Effector memory CD8-positive, alpha-beta T cell (primary cell): Measurements from ENCODE around the gene NGFR.

Experiments
- ATAC-seq: fragments of 150-1000 bp; cut with Tn5 transposase; replicated peaks from 2 replicates; pipeline ENCODE4 v1.10.0; 2021; ENCODE audit warnings: mild to moderate bottlenecking, moderate library complexity
- DNase-seq, 3 experiments: peaks; one replicate each; pipeline ENCODE4 v3.0.0; 2021
- H3K27ac Mint-ChIP-seq, 2 donors: one replicate each; pipeline ENCODE4 v1.8.0; 2022; ENCODE audit warnings: mild to moderate bottlenecking in 2 of 2, mixed read lengths in 2 of 2, moderate library complexity in 2 of 2
- H3K27me3 Mint-ChIP-seq, 2 donors: one replicate each; pipeline ENCODE4 v1.8.0; 2022; ENCODE audit warnings: mixed read lengths in 2 of 2
- H3K36me3 Mint-ChIP-seq: one replicate; pipeline ENCODE4 v1.8.0; 2022; ENCODE audit warnings: mild to moderate bottlenecking, moderate library complexity, mixed read lengths; ENCODE audit not compliant: insufficient read depth
- H3K4me1 Mint-ChIP-seq, 2 donors: one replicate each; pipeline ENCODE4 v1.8.0; 2022; ENCODE audit warnings: low read depth in 2 of 2, mixed read lengths in 2 of 2
- H3K4me3 Mint-ChIP-seq, 2 donors: one replicate each; pipeline ENCODE4 v1.8.0; 2022; ENCODE audit warnings: mild to moderate bottlenecking in 2 of 2, mixed read lengths in 2 of 2, moderate library complexity in 2 of 2
- H3K9me3 Mint-ChIP-seq, 2 donors: one replicate each; pipeline ENCODE4 v1.8.0; 2022; ENCODE audit warnings: mixed read lengths in 2 of 2
- total RNA-seq, 9 experiments: gene quantifications; one replicate each; lab custom pipeline; 2026; lab: John Stamatoyannopoulos, UW

The NGFR gene
- 0.29 to 2.7 (median 0.40) reads per million in 9 experiments for total RNA-seq

DNA sequence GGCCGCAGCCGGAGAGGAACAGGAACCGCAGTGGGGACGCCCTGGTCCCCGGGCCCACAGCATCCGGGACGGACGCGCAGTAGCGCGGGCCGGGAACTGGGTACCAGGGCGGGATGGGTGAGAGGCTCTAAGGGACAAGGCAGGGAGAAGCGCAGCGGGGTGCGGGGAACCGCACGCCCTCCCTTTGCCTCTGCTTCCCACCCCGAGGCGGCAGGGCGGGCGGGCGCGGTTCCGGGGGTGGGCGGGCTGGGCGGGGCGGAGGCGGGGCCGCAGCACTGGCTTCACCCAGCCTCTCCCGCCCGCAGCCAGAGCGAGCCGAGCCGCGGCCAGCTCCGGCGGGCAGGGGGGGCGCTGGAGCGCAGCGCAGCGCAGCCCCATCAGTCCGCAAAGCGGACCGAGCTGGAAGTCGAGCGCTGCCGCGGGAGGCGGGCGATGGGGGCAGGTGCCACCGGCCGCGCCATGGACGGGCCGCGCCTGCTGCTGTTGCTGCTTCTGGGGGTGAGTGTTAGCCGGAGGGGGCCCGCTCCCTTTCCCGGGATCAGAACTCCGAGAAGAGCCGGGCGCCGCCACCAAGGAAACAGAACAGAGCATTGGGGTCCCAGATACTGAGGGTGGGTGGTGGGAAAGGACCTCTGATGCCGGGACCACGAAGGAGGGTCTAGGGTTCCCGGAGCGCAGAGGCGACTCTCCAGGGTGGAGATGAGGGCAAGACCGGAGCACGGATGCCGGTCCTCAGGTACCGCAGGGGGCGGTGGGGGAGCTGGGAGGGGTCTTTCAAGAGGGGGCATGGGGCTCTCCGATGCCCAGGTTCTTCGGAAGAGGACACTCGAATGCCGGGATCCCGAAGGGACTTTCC is at the start of gene NGFR:
TSS of gene NGFR (plus strand) at position 308 of the 856 bp plus-strand sequence. CDS start at position 433, 125 bp downstream.
- H3K27ac Mint-ChIP-seq: peak within 1 kb of the TSS; percentile 72 to 77
- DNase-seq (peak; percentile 37 to 46 (median 46)), ATAC-seq (peak; percentile 63)
- H3K4me1 Mint-ChIP-seq: peaks cover 25 to 26% of the 10 kb centered on the region in 2 donors
- H3K27me3 Mint-ChIP-seq: peaks cover 36 to 54% of the 10 kb centered on the region in 2 donors
- H3K9me3 Mint-ChIP-seq: no peaks in the 10 kb centered on the region
- H3K4me3 Mint-ChIP-seq: peak within 1 kb of the TSS; percentile 86 to 89
- peaks cover 8% of the 10 kb centered on the region for H3K36me3 Mint-ChIP-seq

- Mint-ChIP-seq H3K36me3 (no peaks in the 10 kb centered on the region), H3K4me3 (no peak overlapping the region), H3K4me1 (peaks cover 4% of the 10 kb centered on the region in 2 donors), H3K27me3 (peaks cover 33 to 35% of the 10 kb centered on the region in 2 donors), H3K27ac (no peak overlapping the region), H3K9me3 (no peaks in the 10 kb centered on the region)
- ATAC-seq: no peak
- DNase-seq: no peak
These were observed 49.5 kb upstream of the NGFR start for GRCh38 chr17:49445591-49445990.

DNA sequence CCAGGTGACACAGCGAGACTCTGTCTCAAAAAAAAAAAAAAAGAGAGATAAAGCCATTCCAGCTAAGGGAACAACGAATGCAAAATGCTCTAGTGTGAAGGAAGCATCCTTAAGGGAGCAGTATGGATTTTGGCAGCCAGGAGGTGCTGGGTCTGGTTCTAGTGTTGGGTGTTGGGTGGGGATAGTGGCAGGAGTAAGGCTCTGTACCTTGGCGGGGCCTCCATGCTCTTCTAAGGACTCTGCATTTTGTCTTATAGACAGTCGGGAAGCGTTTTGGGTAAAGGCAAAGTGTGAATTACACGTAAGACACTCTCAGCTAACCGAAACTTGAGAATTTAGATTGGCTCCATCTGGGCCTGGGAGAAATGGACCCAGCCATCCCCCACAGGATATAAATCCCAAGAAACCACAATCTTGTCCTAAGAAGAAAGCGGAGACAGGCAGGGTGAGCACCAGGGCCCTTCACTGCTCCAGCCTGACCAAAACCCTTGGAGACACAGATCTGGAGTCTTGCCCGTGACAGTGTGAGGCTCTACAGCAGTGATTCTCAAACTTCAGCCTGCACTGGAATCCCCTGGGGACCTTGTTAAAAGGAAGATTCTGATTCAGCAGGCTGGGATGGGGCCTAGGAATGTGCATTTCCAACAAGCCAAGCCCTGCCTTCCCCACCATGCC is 47.3 kb upstream of the NGFR start:
- Mint-ChIP-seq H3K27me3 (peaks cover 13% of the 10 kb centered on the region in 2 donors), H3K9me3 (no peaks in the 10 kb centered on the region), H3K4me3 (no peak overlapping the region), H3K4me1 (peaks cover 19 to 20% of the 10 kb centered on the region in 2 donors), H3K27ac (no peak overlapping the region), H3K36me3 (peaks cover 4% of the 10 kb centered on the region)
- DNase-seq: no peak
- ATAC-seq: no peak

DNA sequence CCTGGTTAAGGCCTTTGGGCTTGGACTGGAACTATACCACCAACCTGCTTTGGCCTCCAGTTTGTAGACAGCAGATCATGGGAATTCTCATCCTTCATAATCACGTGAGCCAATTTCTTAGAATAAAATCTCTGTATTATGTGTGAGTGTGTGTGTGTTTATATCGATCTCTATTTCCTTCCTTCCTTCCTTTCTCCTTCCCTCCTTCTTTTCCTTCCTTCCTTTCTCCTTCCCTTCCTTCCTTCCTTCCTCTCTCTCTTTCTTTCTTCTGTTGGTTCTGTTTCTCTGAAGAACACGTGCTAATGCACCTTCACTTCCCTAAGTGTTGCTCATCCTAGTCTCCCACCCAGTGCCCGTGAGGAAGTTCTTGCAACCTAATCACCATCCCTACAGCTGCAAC is 44.9 kb upstream of the NGFR start:
- DNase-seq: no peak
- H3K36me3 Mint-ChIP-seq: peaks cover 4% of the 10 kb centered on the region
- peaks cover 7 to 11% of the 10 kb centered on the region in 2 donors for H3K27me3 Mint-ChIP-seq
- peaks cover 22 to 23% of the 10 kb centered on the region in 2 donors for H3K4me1 Mint-ChIP-seq
- H3K9me3 Mint-ChIP-seq: no peaks in the 10 kb centered on the region
- H3K27ac Mint-ChIP-seq: peak overlapping the region in 1 of 2 donors; percentile 17
- no peak for ATAC-seq
- H3K4me3 Mint-ChIP-seq: no peak overlapping the region

- H3K27ac Mint-ChIP-seq: peak overlapping the region in 1 of 2 donors; percentile 17
- H3K4me3 Mint-ChIP-seq: peak overlapping the region in 1 of 2 donors; percentile 38
- ATAC-seq: no peak
- no peaks in the 10 kb centered on the region for H3K9me3 Mint-ChIP-seq
- peaks cover 4% of the 10 kb centered on the region for H3K36me3 Mint-ChIP-seq
- peaks cover 9 to 17% of the 10 kb centered on the region in 2 donors for H3K27me3 Mint-ChIP-seq
- H3K4me1 Mint-ChIP-seq: peaks cover 22 to 23% of the 10 kb centered on the region in 2 donors
- no peak for DNase-seq
These were observed 44.4 kb upstream of the NGFR start for GRCh38 chr17:49450735-49451134.

- ATAC-seq (no peak), DNase-seq (no peak)
- H3K36me3 Mint-ChIP-seq: peaks cover 4% of the 10 kb centered on the region
- peaks cover 22 to 23% of the 10 kb centered on the region in 2 donors for H3K4me1 Mint-ChIP-seq
- H3K4me3 Mint-ChIP-seq: peak overlapping the region in 1 of 2 donors; percentile 34
- peaks cover 24 to 32% of the 10 kb centered on the region in 2 donors for H3K27me3 Mint-ChIP-seq
- H3K27ac Mint-ChIP-seq: peak overlapping the region in 1 of 2 donors; percentile 52
- H3K9me3 Mint-ChIP-seq: no peaks in the 10 kb centered on the region
These were observed 42.9 kb upstream of the NGFR start for GRCh38 chr17:49452201-49452600.

- peaks cover 22 to 25% of the 10 kb centered on the region in 2 donors for H3K4me1 Mint-ChIP-seq
- DNase-seq (no peak), ATAC-seq (no peak)
- peaks cover 4% of the 10 kb centered on the region for H3K36me3 Mint-ChIP-seq
- peak overlapping the region; percentile 29 to 52 for H3K27ac Mint-ChIP-seq
- peaks cover 28 to 36% of the 10 kb centered on the region in 2 donors for H3K27me3 Mint-ChIP-seq
- peak overlapping the region; percentile 20 to 35 for H3K4me3 Mint-ChIP-seq
- H3K9me3 Mint-ChIP-seq: no peaks in the 10 kb centered on the region
These were observed 42.4 kb upstream of the NGFR start for GRCh38 chr17:49452661-49453060.

- ATAC-seq (no peak), DNase-seq (no peak)
- Mint-ChIP-seq H3K27ac (no peak overlapping the region), H3K4me3 (no peak overlapping the region), H3K9me3 (no peaks in the 10 kb centered on the region), H3K27me3 (peaks cover 42 to 50% of the 10 kb centered on the region in 2 donors), H3K4me1 (peaks cover 22 to 27% of the 10 kb centered on the region in 2 donors), H3K36me3 (peaks cover 4% of the 10 kb centered on the region)
These were observed 41.0 kb upstream of the NGFR start for GRCh38 chr17:49454050-49454449.

- Mint-ChIP-seq H3K4me3 (no peak overlapping the region), H3K27me3 (peaks cover 54 to 63% of the 10 kb centered on the region in 2 donors), H3K9me3 (no peaks in the 10 kb centered on the region), H3K27ac (no peak overlapping the region), H3K4me1 (peaks cover 20 to 25% of the 10 kb centered on the region in 2 donors), H3K36me3 (peaks cover 4% of the 10 kb centered on the region)
- no peak for DNase-seq
- ATAC-seq: no peak
These were observed 39.7 kb upstream of the NGFR start for GRCh38 chr17:49455272-49455861.

- ATAC-seq: no peak
- Mint-ChIP-seq H3K27me3 (peaks cover 60 to 73% of the 10 kb centered on the region in 2 donors), H3K27ac (no peak overlapping the region), H3K4me3 (no peak overlapping the region), H3K36me3 (no peaks in the 10 kb centered on the region), H3K4me1 (peaks cover 12 to 18% of the 10 kb centered on the region in 2 donors), H3K9me3 (no peaks in the 10 kb centered on the region)
- DNase-seq: no peak
These were observed 38.7 kb upstream of the NGFR start for GRCh38 chr17:49456183-49456965.

GRCh38 chr17:49457564-49458535 is 37.2 kb upstream of the NGFR start:
- peaks cover 68 to 88% of the 10 kb centered on the region in 2 donors for H3K27me3 Mint-ChIP-seq

More at GRCh38 chr17:49457564-49458535, 37.2 kb upstream of the NGFR start:
- ATAC-seq (no peak), DNase-seq (no peak)
- Mint-ChIP-seq H3K9me3 (no peaks in the 10 kb centered on the region), H3K4me1 (peaks cover under 1 to 8% of the 10 kb centered on the region in 2 donors), H3K36me3 (peaks cover 4% of the 10 kb centered on the region), H3K4me3 (no peak overlapping the region), H3K27ac (peak overlapping the region in 1 of 2 donors; percentile 35)
